GM10266 (cell line): ENCODE results near the gene TTC8.

Experiments
- DNase-seq: peaks from one replicate; pipeline ENCODE4 v3.0.0; 2012; ENCODE audit errors: extremely low spot score
- TF ChIP-seq, protein P1 (sequence below): IDR thresholded peaks from 2 replicates; pipeline ENCODE4 v1.5.1; 2012; ENCODE audit warnings: mild to moderate bottlenecking, low read depth; ENCODE audit not compliant: control insufficient read depth, insufficient read depth; ENCODE audit errors: missing control alignments

TTC8 gene

DNA sequence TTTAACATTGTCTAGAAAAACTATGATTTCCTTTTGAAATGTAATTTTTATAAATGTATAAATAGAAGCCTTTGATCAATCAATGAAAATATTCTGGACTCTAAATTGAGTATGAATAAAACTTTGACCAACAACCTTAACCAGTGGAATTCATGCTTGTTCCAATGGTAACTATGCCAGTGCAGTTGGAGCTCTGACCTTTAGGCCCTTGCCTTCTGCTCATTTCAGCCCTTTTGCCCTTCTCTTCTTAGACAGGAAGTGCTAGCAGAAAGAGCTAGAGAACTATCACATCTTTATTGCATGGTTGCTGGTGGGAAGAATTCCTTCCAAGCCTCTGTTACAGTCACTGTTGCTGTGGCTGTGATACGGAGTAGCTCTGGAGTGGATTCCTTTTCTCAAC, 39.7 kb downstream of the TTC8 start:
- TF ChIP-seq, protein P1, sequence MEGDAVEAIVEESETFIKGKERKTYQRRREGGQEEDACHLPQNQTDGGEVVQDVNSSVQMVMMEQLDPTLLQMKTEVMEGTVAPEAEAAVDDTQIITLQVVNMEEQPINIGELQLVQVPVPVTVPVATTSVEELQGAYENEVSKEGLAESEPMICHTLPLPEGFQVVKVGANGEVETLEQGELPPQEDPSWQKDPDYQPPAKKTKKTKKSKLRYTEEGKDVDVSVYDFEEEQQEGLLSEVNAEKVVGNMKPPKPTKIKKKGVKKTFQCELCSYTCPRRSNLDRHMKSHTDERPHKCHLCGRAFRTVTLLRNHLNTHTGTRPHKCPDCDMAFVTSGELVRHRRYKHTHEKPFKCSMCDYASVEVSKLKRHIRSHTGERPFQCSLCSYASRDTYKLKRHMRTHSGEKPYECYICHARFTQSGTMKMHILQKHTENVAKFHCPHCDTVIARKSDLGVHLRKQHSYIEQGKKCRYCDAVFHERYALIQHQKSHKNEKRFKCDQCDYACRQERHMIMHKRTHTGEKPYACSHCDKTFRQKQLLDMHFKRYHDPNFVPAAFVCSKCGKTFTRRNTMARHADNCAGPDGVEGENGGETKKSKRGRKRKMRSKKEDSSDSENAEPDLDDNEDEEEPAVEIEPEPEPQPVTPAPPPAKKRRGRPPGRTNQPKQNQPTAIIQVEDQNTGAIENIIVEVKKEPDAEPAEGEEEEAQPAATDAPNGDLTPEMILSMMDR: no peak
- no peak for DNase-seq

DNA sequence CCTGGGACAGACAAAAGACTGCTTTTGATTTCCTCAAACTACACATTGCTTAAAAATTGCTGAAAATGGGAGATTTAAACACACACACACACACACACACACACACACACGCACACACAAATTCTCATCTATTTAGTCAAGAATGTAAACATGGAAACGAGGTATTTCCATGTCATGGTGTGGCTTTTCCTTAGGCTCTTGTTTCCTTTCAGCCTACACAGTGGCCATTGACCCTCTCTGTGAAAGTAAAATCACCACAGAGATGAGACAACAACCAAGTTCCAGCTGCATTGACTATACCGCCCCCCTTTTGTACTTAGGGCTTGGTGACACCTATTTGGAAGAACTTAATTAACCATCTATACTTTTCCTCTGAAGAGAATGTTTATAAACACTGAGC, 41.9 kb downstream of the TTC8 start:
- TF ChIP-seq, protein P1: no peak
- no peak for DNase-seq

DNA sequence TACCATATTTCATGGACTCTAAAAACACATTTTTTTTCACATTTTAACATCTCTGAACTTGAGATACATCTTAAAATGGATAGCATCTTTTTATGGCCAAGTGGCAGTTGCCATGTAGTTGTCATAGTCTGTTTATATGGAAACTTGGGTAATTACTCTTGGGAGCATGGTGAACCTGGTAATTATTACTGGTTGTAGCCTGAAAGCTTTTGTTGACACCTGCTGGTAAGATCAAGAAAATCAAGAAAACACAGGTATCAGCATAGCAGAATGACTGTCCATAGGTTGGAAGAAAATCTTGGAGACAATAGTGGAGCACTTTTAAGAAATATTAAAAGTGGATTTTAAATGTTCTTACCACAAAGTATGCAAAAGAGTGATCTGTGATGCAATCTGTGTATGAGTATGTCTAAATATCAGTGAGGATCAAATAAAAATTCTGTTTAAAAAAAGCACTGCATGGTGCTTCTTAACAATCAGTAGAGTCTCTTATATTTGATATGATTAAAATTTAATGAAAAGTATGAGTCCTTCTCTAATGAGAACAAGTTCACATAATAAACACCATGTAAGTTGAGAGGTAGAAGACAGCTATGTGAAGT, 44.2 kb downstream of the TTC8 start:
- peak; percentile 5 for DNase-seq
- TF ChIP-seq, protein P1: peak; percentile 54

DNA sequence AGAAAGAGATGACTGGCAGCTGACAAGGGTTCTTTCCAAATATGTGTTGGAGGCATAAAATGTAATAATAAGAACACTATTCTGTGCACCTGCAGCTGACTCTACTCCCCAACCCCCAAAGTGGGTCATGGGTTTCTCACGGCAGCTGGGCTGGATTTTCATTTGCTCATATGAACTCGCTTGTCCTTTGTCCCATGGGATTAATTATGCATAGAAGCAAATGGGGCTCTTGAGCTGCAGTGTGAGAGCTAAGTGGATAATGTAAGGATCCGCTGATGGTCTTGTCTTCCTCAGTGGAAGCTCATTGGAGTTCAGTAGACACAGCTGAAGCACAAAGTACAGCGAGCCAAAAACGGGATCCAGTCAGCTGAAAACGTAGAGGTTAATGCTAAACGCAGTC, 46.3 kb downstream of the TTC8 start:
- no peak for DNase-seq
- TF ChIP-seq, protein P1: no peak

DNA sequence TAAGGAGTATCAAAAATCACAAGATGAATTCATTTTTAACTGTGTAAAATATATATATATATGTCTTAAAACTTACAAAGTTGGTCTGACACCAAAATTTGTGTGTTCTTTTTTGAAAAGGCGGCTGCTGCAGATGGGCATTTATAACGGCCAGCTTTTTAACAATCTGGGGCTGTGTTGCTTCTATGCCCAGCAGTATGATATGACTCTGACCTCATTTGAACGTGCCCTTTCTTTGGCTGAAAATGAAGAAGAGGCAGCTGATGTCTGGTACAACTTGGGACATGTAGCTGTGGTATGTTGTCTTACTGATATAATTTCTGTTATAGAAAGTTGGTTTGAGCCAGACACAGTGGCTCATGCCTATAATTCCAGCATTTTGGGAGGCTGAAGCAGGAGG, 47.0 kb downstream of the TTC8 start:
- TF ChIP-seq, protein P1: no peak
- DNase-seq: no peak

DNA sequence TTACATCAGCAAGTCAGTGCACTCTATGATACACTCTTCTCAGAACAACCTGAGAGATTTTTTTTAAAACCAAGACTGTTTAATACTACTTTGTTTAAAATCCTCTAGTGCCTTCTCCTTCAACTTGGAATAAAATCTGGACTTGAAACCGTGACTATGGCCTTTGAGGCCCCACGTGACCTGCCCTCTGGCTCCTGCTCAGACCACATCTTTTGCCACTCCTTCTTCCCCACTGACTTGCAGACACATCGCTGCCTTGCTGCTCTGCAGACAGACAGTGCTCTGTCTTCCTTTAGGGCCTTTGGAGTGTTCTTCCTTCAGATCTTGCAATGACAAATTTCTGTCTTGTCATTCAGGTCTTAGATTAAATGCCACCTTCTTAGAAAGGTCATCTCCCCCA, 48.5 kb downstream of the TTC8 start:
- TF ChIP-seq, protein P1: no peak
- DNase-seq: no peak

DNA sequence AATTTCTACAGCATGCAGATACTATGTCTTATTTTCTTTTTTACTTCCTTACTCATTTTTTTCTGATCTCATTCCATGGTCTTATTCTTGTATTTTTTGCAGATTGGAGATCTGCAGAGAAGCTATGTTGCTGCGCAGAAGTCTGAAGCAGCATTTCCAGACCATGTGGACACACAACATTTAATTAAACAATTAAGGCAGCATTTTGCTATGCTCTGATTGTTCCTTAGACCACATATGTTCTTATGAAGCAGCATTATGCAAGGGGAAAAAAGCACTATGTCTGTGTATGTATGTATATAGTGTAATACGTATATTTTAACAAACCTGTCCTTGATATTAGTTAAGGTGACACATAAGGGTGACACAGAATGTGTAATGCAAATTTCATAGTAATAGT, 52.7 kb downstream of the TTC8 start:
- no peak for DNase-seq
- TF ChIP-seq, protein P1: no peak
